ENCODE data around the gene SKAP2.

Gene SKAP2

DNA sequence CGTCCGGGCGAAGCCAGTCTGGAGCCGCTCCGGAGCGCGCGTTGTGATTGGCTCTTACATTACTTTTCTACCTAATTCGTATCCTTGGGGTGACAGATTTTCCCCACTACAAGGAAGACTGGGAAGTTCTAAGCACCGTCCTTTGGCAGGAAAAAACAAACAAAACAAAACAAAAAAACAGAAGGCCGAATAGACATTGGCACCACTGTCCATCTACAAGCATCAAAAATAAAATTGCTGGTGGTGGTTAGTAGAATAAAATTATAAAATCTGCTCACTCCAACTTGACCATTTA, 651 bp upstream of the SKAP2 start:
- H3K4me3 ChIP-seq (ENCODE audit: low read depth, low read length): peak overlapping the region; percentile 85
- TF ChIP-seq, protein P1, sequence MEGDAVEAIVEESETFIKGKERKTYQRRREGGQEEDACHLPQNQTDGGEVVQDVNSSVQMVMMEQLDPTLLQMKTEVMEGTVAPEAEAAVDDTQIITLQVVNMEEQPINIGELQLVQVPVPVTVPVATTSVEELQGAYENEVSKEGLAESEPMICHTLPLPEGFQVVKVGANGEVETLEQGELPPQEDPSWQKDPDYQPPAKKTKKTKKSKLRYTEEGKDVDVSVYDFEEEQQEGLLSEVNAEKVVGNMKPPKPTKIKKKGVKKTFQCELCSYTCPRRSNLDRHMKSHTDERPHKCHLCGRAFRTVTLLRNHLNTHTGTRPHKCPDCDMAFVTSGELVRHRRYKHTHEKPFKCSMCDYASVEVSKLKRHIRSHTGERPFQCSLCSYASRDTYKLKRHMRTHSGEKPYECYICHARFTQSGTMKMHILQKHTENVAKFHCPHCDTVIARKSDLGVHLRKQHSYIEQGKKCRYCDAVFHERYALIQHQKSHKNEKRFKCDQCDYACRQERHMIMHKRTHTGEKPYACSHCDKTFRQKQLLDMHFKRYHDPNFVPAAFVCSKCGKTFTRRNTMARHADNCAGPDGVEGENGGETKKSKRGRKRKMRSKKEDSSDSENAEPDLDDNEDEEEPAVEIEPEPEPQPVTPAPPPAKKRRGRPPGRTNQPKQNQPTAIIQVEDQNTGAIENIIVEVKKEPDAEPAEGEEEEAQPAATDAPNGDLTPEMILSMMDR (IDR thresholded peaks at IDR 0.05; ENCODE audit: insufficient read depth, low read depth, low read length, missing control alignments): no peak
- DNase-seq (ENCODE audit: low read depth): no peak

DNA sequence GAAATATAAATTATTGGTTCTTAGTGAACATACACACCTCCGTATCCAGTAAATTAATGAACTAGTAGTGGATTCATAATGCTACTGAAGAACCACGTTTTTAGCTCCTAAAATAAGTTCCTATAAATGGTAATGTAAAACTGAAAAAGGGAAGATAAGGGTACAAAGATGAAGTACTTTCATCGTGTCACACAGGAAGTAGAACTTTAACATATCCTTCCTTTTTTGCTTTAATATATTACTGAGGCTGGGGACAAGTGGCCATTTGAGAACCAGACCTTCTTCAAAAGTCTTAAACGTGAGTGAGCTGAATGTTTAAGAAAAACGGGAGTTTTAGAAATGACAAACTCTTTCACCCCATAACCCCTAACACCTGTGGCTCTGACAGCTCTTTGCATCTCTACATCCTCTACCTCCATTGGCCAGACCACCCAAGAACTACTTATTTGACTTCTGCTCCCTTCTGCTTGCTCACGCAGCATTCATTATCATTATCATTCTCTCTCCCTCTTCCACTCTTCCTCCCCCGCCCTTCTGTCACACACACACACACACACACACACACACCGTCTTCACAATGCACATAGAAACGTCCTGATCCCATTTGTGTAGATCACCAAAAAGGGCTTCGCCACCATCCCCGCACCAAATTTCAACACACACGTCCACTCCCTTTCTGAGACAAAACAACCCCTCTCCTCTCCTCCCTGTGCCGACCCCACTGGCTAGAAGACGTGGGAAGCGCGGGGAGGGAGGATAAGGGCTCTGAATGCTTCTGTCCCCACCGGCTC, 677 bp downstream of the SKAP2 start:
- peak overlapping the region; percentile 85 for H3K4me3 ChIP-seq (ENCODE audit: low read depth, low read length)
- TF ChIP-seq, protein P1 (IDR thresholded peaks at IDR 0.05; ENCODE audit: insufficient read depth, low read depth, low read length, missing control alignments): no peak
- DNase-seq (ENCODE audit: low read depth): peak; percentile 69

DNA sequence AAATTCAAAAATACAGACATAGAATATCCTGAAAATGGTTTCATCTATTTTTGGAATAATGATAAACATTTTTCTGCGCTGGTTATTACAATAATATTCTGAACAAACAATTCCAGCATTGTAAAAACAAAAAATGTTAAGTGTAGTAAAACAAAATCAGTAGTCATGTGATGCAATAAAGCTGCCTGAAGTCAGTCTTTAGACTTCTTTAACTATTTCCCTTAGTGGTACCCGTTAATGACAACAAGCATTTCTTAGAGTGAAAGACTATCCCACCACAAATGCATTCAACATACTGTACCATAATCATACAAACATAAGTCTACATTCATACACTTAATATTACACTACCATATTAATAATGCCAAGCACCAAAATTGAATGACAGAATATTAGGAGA, 1.6 kb downstream of the SKAP2 start:
- no peak for DNase-seq (ENCODE audit: low read depth)
- TF ChIP-seq, protein P1 (IDR thresholded peaks at IDR 0.05; ENCODE audit: insufficient read depth, low read depth, low read length, missing control alignments): no peak
- peak overlapping the region; percentile 85 for H3K4me3 ChIP-seq (ENCODE audit: low read depth, low read length)

DNA sequence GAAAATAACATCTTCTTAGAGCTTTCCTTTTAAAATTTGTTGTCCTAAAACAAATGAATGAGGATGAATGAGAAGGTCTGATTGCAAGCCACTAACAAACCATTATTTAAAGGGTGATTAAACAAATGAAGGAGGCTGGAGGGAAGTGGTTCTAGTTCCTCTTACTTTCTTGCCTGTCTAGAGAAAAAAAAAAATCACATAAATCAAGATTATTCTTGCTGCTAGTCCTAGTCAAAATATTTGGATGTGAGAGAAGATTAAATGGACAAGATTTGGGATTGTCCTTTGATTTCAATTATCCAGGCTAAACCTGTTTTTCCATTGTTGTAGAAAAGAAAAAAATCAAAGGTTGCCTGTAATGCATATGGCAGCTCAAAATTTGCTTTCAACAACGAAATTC, 3.3 kb downstream of the SKAP2 start:
- DNase-seq (ENCODE audit: low read depth): no peak
- no peak overlapping the region for H3K4me3 ChIP-seq (ENCODE audit: low read depth, low read length)
- TF ChIP-seq, protein P1 (IDR thresholded peaks at IDR 0.05; ENCODE audit: insufficient read depth, low read depth, low read length, missing control alignments): no peak

DNA sequence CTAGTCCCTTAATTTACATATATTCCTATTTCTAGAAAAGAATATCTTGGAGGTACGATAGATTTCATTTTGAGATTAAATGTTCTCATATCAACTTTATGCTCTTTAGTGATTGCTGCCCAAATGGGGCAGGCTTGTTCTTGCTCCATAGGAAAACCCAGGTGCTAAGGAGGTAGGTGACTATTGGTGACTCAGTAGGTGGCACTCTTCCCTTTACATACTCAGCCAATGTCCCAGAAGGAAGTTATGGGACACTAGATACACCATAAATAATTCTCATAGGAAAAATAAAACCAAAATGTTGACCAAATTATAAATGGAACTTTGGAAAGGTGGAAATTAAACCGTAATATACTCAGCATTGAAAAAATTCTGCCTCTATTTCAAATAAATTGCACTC, 4.0 kb downstream of the SKAP2 start:
- TF ChIP-seq, protein P1 (IDR thresholded peaks at IDR 0.05; ENCODE audit: insufficient read depth, low read depth, low read length, missing control alignments): no peak
- H3K4me3 ChIP-seq (ENCODE audit: low read depth, low read length): no peak overlapping the region
- DNase-seq (ENCODE audit: low read depth): no peak

DNA sequence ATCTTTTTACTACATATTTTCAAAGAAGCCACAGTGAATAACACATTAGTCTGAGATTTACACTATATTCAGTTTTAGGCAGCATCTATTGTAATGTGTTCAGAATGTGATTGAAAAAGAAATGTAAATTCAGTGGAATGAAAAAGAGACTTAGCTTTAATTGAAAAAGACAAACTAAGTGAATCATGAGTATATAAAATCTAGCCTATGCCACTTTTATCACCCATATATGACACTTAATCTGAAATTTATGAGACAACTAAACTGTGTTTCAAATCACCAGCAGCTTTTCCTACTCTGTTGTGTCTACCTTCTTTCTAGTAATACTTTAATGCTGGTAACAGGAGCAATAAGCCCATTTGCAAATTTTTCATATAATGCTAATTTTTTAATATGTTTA, 4.7 kb downstream of the SKAP2 start:
- no peak for DNase-seq (ENCODE audit: low read depth)
- TF ChIP-seq, protein P1 (IDR thresholded peaks at IDR 0.05; ENCODE audit: insufficient read depth, low read depth, low read length, missing control alignments): no peak
- no peak overlapping the region for H3K4me3 ChIP-seq (ENCODE audit: low read depth, low read length)

DNA sequence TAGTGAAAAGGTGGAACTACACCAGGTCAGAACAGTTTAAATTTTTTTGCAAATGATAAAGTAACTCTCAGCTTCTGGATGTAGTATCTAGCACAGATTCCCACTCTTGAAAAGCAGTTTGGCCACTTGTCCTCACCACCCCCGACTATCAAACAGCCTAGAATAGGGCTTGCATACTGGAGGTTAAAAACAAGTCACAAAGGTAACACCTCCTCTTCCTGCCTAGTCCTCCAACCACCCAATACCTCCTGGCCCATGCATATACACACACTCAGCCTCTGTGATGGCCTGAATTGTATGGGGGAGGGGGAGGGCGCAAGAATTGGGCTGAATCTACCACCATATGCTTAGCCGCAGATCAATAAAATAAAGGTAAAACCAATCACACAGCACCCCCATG, 5.7 kb downstream of the SKAP2 start:
- H3K4me3 ChIP-seq (ENCODE audit: low read depth, low read length): no peak overlapping the region
- TF ChIP-seq, protein P1 (IDR thresholded peaks at IDR 0.05; ENCODE audit: insufficient read depth, low read depth, low read length, missing control alignments): no peak
- DNase-seq (ENCODE audit: low read depth): no peak
